H1 (cell line): ENCODE results near the gene RAB29. TPM values are rescaled to one million over a fixed set of nuclear protein-coding genes. Genes with fewer than 3 reads are reported as not detected.

ENCODE experiments used
- CTCF ChIA-PET: fragments of 300-600 bp; sonication (Branson Sonifier 250); formaldehyde crosslinking; loops from one replicate; lab custom pipeline; 2021; ENCODE audit not compliant: partially characterized antibody; lab: Charles Lee
- POLR2A ChIA-PET: fragments of 300-600 bp; sonication (Branson Sonifier 250); formaldehyde crosslinking; loops from one replicate; lab custom pipeline; 2021; ENCODE audit warnings: inconsistent platforms; ENCODE audit not compliant: partially characterized antibody; lab: Charles Lee
- DNase-seq, 2 experiments: peaks; one replicate each; pipeline versions ENCODE4 v3.0.0 to v3.0.0-alpha.2; 2010 to 2022; ENCODE audit warnings: low spot score in 2 of 2, low read depth in 1 of 2, mixed read lengths in 1 of 2
- FAIRE-seq: peaks from 2 replicates; lab custom pipeline; 2011; peaks lifted over from hg19 to GRCh38; lab: Jason Lieb, UNC
- H2AFZ ChIP-seq: 2 replicates; pipeline ENCODE4 v1.8.1; 2012; ENCODE audit warnings: low read length, inconsistent platforms
- H2AK5ac ChIP-seq: 2 replicates; pipeline ENCODE4 v1.6.1; 2013; ENCODE audit warnings: low read depth, low read length
- H2BK120ac ChIP-seq: replicated peaks from 2 replicates; pipeline ENCODE3; 2013; ENCODE audit warnings: low read depth, low read length, inconsistent platforms
- H2BK12ac ChIP-seq: 2 replicates; pipeline ENCODE4 v1.6.1; 2013; ENCODE audit warnings: low read depth, low read length
- H2BK15ac ChIP-seq: 2 replicates; pipeline ENCODE4 v1.6.1; 2013; ENCODE audit warnings: low read length
- H2BK20ac ChIP-seq: 2 replicates; pipeline ENCODE4 v1.6.1; 2013; ENCODE audit warnings: low read length
- H2BK5ac ChIP-seq: 2 replicates; pipeline ENCODE4 v1.6.1; 2013; ENCODE audit warnings: low read depth, low read length
- H3K14ac ChIP-seq: 2 replicates; pipeline ENCODE4 v1.6.1; 2013; ENCODE audit warnings: inconsistent platforms; ENCODE audit not compliant: insufficient read length
- H3K18ac ChIP-seq: 2 replicates; pipeline ENCODE4 v1.6.1; 2013; ENCODE audit warnings: low read length; ENCODE audit errors: extremely low read depth
- H3K23ac ChIP-seq: 2 replicates; pipeline ENCODE4 v1.6.1; 2013; ENCODE audit warnings: inconsistent platforms; ENCODE audit not compliant: insufficient read length
- H3K23me2 ChIP-seq: 2 replicates; pipeline ENCODE4 v1.6.1; 2013; ENCODE audit warnings: low read depth, low read length
- H3K27ac ChIP-seq: 2 replicates; pipeline ENCODE4 v1.6.1; 2011; ENCODE audit warnings: low read depth, low read length, inconsistent platforms
- H3K27me3 ChIP-seq, 4 experiments: replicated peaks in 1 of 4; 1 replicate in 1 of 4; 2 replicates in 3 of 4; pipeline versions ENCODE4 v1.6.1 to v1.8.1; 2011 to 2013; ENCODE audit warnings: low read length in 3 of 4, mild to moderate bottlenecking in 3 of 4, inconsistent platforms in 2 of 4, mixed read lengths in 2 of 4, moderate library complexity in 1 of 4; ENCODE audit not compliant: control insufficient read depth in 3 of 4, insufficient read depth in 3 of 4; ENCODE audit errors: extremely low read depth in 1 of 4
- H3K36me3 ChIP-seq, 4 experiments: 2 replicates each; pipeline versions ENCODE4 v1.6.1 to v1.8.1; 2011 to 2013; ENCODE audit warnings: mild to moderate bottlenecking in 4 of 4, low read length in 3 of 4, moderate library complexity in 2 of 4, control low read depth in 1 of 4, inconsistent platforms in 1 of 4; ENCODE audit not compliant: insufficient read depth in 4 of 4, control insufficient read depth in 2 of 4
- H3K4ac ChIP-seq: replicated peaks from 2 replicates; pipeline ENCODE3; 2013; ENCODE audit warnings: low read length, low read depth, mixed read lengths, inconsistent platforms; ENCODE audit not compliant: insufficient read length
- H3K4me1 ChIP-seq, 4 experiments: replicated peaks in 1 of 4; 1 replicate in 1 of 4; 2 replicates in 3 of 4; pipeline versions ENCODE4 v1.6.1 to v1.8.1; 2011 to 2013; ENCODE audit warnings: low read length in 3 of 4, inconsistent platforms in 2 of 4, mixed read lengths in 1 of 4; ENCODE audit not compliant: insufficient read depth in 4 of 4, control insufficient read depth in 3 of 4
- H3K4me2 ChIP-seq, 2 experiments: 2 replicates each; pipeline versions ENCODE4 v1.6.1 to v1.8.1; 2011 to 2013; ENCODE audit warnings: low read depth in 2 of 2, low read length in 2 of 2, control low read depth in 1 of 2, inconsistent platforms in 1 of 2, mild to moderate bottlenecking in 1 of 2; ENCODE audit not compliant: insufficient read depth in 1 of 2
- H3K4me3 ChIP-seq, 4 experiments: fragments of 200-600, 300-600 bp in 1 of 4; sonication (generic), shearing (Covaris generic), sonication (Bioruptor Twin) in 1 of 4; 2 replicates each; pipeline versions ENCODE4 v1.5.1 to v1.8.1; 2011 to 2016; ENCODE audit warnings: low read length in 4 of 4, low read depth in 3 of 4, control low read depth in 2 of 4, inconsistent platforms in 2 of 4, mild to moderate bottlenecking in 2 of 4, mixed read lengths in 1 of 4, moderate library complexity in 1 of 4; ENCODE audit not compliant: insufficient read depth in 2 of 4; ENCODE audit errors: extremely low read depth in 1 of 4
- H3K56ac ChIP-seq: replicated peaks from 2 replicates; pipeline ENCODE3; 2013; ENCODE audit warnings: low read depth, mild to moderate bottlenecking, mixed read lengths, low read length, inconsistent platforms; ENCODE audit not compliant: insufficient read length
- H3K79me1 ChIP-seq: 2 replicates; pipeline ENCODE4 v1.6.1; 2013; ENCODE audit warnings: low read depth, low read length, control low read depth
- H3K79me2 ChIP-seq, 2 experiments: 2 replicates each; pipeline versions ENCODE4 v1.6.1 to v1.8.1; 2012 to 2013; ENCODE audit warnings: low read length in 2 of 2, mild to moderate bottlenecking in 2 of 2, inconsistent platforms in 1 of 2; ENCODE audit not compliant: insufficient read depth in 2 of 2, control insufficient read depth in 1 of 2
- H3K9ac ChIP-seq, 4 experiments: replicated peaks in 1 of 4; 1 replicate in 1 of 4; 2 replicates in 3 of 4; pipeline versions ENCODE4 v1.6.1 to v1.8.1; 2011 to 2013; ENCODE audit warnings: low read depth in 3 of 4, low read length in 3 of 4, control low read depth in 2 of 4, mild to moderate bottlenecking in 2 of 4, moderate library complexity in 2 of 4, inconsistent platforms in 1 of 4; ENCODE audit errors: extremely low read depth in 1 of 4
- H3K9me3 ChIP-seq, 2 experiments: 2 replicates each; pipeline versions ENCODE4 v1.6.1 to v1.8.1; 2012 to 2013; ENCODE audit warnings: mild to moderate bottlenecking in 2 of 2, moderate library complexity in 2 of 2, control low read depth in 1 of 2, inconsistent platforms in 1 of 2, low read depth in 1 of 2, low read length in 1 of 2, mixed read lengths in 1 of 2; ENCODE audit not compliant: insufficient read depth in 2 of 2
- H4K20me1 ChIP-seq, 2 experiments: replicated peaks in 1 of 2; 2 replicates each; pipeline versions ENCODE3 to v1.8.1; 2011 to 2013; ENCODE audit warnings: inconsistent platforms in 2 of 2, low read length in 2 of 2, mild to moderate bottlenecking in 1 of 2; ENCODE audit not compliant: insufficient read depth in 2 of 2, control insufficient read depth in 1 of 2
- H4K5ac ChIP-seq: 2 replicates; pipeline ENCODE4 v1.6.1; 2013; ENCODE audit warnings: low read length, low read depth, mixed read lengths, inconsistent platforms; ENCODE audit not compliant: insufficient read length
- H4K8ac ChIP-seq: 2 replicates; pipeline ENCODE4 v1.8.0; 2013; ENCODE audit warnings: mild to moderate bottlenecking, moderate library complexity, low read length, inconsistent platforms; ENCODE audit not compliant: insufficient read depth; ENCODE audit errors: extremely low read depth
- H4K91ac ChIP-seq: replicated peaks from 2 replicates; pipeline ENCODE3; 2013; ENCODE audit warnings: low read length, mixed read lengths, inconsistent platforms; ENCODE audit not compliant: insufficient read length
- BACH1 ChIP-seq: IDR thresholded peaks from 2 replicates; pipeline ENCODE4 v1.6.1; 2012; ENCODE audit warnings: low read length, improper control_type of control experiment
- SRF ChIP-seq: IDR thresholded peaks from 2 replicates; pipeline ENCODE4 v1.6.1; 2011; ENCODE audit warnings: mild to moderate bottlenecking, low read depth, low read length, moderate library complexity
- WGBS, 2 experiments: shearing (Covaris generic) in 1 of 2; methylation state at CpG; one replicate each; pipeline versions ENCODE4 v1.1.6 to v1.1.7; 2013 to 2015; ENCODE audit warnings: low lambda C conversion rate in 2 of 2, mixed read lengths in 2 of 2, inconsistent platforms in 1 of 2, low coverage in 1 of 2, missing lambda C conversion rate in 1 of 2; ENCODE audit not compliant: insufficient replicate concordance in 2 of 2, insufficient coverage in 1 of 2, insufficient read length in 1 of 2; ENCODE audit errors: extremely low coverage in 1 of 2, missing lambda C conversion rate in 1 of 2; 5-methylcytosine and 5-hydroxymethylcytosine counted together
- polyA plus RNA-seq, 7 experiments: library from polyadenylated mRNA; depleted of rRNA in 3 of 7; stranded (reverse) in 5 of 7; unstranded in 2 of 7; fragments of >200 nt in 5 of 7; fragments of 200-250 nt in 2 of 7; gene quantifications; 1 replicate in 5 of 7; 2 replicates in 1 of 7; 4 replicates in 1 of 7; pipeline versions ENCODE4 v1.2.1 to v1.2.3, GENCODE V29; 2011 to 2013; ENCODE audit warnings: missing spikeins in 2 of 7, mixed read lengths in 2 of 7
- total RNA-seq: library from RNA; stranded (reverse); fragmentation: NEBNext Ultra II Directional; extraction: Animal tissue kit (Norgen Biotek cat#: 25700); gene quantifications from 2 replicates; pipeline ENCODE4 v1.2.1, GENCODE V29; 2021

Gene RAB29
- total and polyA plus RNA-seq, 2 of the 8 experiments (the other 6 are each of a cell fraction or from before 2014, with no cell fraction given), result 10.1 to 17.3 TPM

DNA sequence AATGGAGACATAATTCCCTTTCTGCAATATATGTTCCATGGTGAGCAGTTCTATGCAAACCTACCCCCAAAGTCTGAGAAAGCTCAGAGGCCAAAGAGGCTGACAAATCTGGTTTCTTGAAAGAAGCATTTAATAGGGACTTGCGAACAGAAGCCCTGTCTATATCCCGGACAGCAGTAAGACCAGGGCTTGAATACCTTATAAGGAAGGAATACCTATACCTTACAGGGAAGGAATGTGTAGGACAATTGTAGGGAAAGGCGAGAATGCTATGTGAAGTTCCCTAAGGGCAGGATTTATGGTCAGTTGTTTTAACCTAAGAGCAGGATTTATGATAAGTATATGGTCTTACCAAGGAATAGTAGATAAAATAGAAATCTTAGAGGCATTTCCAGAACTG is 42.7 kb upstream of the RAB29 start:
- Histone ChIP-seq H2BK15ac (no peak overlapping the region), H3K4me2 (no peak overlapping the region), H3K9me3 (no peaks in the 10 kb centered on the region), H2AFZ (no peak overlapping the region), H3K4me1 (peaks cover 0 to 7% (median 6%) of the 10 kb centered on the region in 4 experiments; a peak in 4 of 7 replicates), H3K27me3 (peaks cover 0 to 3% (median 0%) of the 10 kb centered on the region in 4 experiments; a peak in 2 of 7 replicates), H3K14ac (no peak overlapping the region), H4K91ac (no peak overlapping the region), H3K36me3 (no peaks in the 10 kb centered on the region), H2BK120ac (no peak overlapping the region), H4K5ac (no peak overlapping the region), H3K4me3 (no peak overlapping the region), H2BK5ac (no peak overlapping the region), H2BK20ac (no peak overlapping the region), H4K8ac (no peak overlapping the region), H2BK12ac (no peak overlapping the region), H3K23me2 (peaks cover 6% of the 10 kb centered on the region; the same call in 1 of the 2 replicates), H3K23ac (no peak overlapping the region), H3K56ac (no peak overlapping the region), H3K9ac (no peak overlapping the region)
- CTCF ChIA-PET, result interaction anchor here (0.8 to 5.0 kb wide), 4 partner anchors 9 to 159 kb away, joined by 3 to 20 read pairs (median 6); no protein-coding TSS in a partner anchor
- no peak for DNase-seq
- FAIRE-seq, result no peak
- POLR2A ChIA-PET, result interaction anchor here (1.0 to 5.0 kb wide), 2 partner anchors 9 to 25 kb away, joined by 3 to 21 read pairs; no protein-coding TSS in a partner anchor
- no peak for TF ChIP-seq BACH1
- peak; percentile 60 for TF ChIP-seq SRF
- TF ChIP-seq, all 59 proteins: peak for 1
- no peak overlapping the region for H3K4ac ChIP-seq
- no peak overlapping the region for H3K18ac ChIP-seq
- 81% methylated on average over 3 of the region's 3 CpGs; no CpG with 5 or more reads in 1 of the 2 experiments for WGBS, 2 experiments
- no peak overlapping the region for H2AK5ac ChIP-seq
- no peaks in the 10 kb centered on the region; the same call in 1 of the 2 replicates for H3K79me1 ChIP-seq
- no peaks in the 10 kb centered on the region for H3K79me2 ChIP-seq
- H3K27ac ChIP-seq, result no peak overlapping the region
- no peaks in the 10 kb centered on the region for H4K20me1 ChIP-seq
